ENCODE measurements around the gene STK17A.

DNA sequence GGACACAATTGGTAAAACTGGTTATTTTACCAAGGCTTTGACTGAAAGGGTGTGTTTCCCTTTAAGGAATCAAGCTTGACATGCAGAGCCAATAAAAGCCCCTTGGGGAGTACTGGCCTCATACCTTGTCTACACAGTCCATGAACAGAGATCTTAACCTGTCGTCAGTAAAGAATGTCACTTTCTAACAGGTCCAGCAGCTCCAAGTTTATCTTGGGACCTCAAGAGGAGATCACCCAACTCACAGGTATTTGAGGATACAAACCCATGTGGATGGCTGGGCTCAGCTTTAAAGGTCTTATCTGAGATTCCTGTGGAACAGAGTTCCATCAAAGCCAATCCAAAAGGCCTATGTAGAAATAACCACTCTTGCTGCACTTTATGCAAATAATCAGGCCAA lies 85.1 kb downstream of the STK17A start:
- TF ChIP-seq, protein P1, sequence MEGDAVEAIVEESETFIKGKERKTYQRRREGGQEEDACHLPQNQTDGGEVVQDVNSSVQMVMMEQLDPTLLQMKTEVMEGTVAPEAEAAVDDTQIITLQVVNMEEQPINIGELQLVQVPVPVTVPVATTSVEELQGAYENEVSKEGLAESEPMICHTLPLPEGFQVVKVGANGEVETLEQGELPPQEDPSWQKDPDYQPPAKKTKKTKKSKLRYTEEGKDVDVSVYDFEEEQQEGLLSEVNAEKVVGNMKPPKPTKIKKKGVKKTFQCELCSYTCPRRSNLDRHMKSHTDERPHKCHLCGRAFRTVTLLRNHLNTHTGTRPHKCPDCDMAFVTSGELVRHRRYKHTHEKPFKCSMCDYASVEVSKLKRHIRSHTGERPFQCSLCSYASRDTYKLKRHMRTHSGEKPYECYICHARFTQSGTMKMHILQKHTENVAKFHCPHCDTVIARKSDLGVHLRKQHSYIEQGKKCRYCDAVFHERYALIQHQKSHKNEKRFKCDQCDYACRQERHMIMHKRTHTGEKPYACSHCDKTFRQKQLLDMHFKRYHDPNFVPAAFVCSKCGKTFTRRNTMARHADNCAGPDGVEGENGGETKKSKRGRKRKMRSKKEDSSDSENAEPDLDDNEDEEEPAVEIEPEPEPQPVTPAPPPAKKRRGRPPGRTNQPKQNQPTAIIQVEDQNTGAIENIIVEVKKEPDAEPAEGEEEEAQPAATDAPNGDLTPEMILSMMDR (IDR thresholded peaks at IDR 0.05), result no peak
- TF ChIP-seq, protein P2, sequence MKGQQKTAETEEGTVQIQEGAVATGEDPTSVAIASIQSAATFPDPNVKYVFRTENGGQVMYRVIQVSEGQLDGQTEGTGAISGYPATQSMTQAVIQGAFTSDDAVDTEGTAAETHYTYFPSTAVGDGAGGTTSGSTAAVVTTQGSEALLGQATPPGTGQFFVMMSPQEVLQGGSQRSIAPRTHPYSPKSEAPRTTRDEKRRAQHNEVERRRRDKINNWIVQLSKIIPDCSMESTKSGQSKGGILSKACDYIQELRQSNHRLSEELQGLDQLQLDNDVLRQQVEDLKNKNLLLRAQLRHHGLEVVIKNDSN (IDR thresholded peaks at IDR 0.05; ENCODE audit: borderline replicate concordance, low read depth), result no peak
- TF ChIP-seq, protein P3, sequence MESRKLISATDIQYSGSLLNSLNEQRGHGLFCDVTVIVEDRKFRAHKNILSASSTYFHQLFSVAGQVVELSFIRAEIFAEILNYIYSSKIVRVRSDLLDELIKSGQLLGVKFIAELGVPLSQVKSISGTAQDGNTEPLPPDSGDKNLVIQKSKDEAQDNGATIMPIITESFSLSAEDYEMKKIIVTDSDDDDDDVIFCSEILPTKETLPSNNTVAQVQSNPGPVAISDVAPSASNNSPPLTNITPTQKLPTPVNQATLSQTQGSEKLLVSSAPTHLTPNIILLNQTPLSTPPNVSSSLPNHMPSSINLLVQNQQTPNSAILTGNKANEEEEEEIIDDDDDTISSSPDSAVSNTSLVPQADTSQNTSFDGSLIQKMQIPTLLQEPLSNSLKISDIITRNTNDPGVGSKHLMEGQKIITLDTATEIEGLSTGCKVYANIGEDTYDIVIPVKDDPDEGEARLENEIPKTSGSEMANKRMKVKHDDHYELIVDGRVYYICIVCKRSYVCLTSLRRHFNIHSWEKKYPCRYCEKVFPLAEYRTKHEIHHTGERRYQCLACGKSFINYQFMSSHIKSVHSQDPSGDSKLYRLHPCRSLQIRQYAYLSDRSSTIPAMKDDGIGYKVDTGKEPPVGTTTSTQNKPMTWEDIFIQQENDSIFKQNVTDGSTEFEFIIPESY (IDR thresholded peaks at IDR 0.05; ENCODE audit: borderline replicate concordance, low read depth), result no peak
- TF ChIP-seq TEAD4 (IDR thresholded peaks at IDR 0.05; ENCODE audit: borderline replicate concordance, insufficient read depth), result no peak
- no peak for TF ChIP-seq SMC3 (IDR thresholded peaks at IDR 0.05; ENCODE audit: low read depth, low read length)
- no peak for TF ChIP-seq POLR2AphosphoS5 (IDR thresholded peaks at IDR 0.05; ENCODE audit: low read depth, low read length)
